KOPT-K1 (cell line): Measurements from ENCODE around the gene GSC.

Source experiments
- H3K27ac ChIP-seq: fragments of 200-600 bp; sonication (generic); 2 replicates; pipeline ENCODE4 v1.5.1; 2016; ENCODE audit warnings: antibody characterized with exemption, mild to moderate bottlenecking, low read depth, low read length; ENCODE audit not compliant: poor library complexity, severe bottlenecking
- H3K36me3 ChIP-seq: fragments of 200-600 bp; sonication (generic); 2 replicates; pipeline ENCODE4 v1.5.1; 2017; ENCODE audit warnings: antibody characterized with exemption, mild to moderate bottlenecking, low read length, moderate library complexity; ENCODE audit not compliant: insufficient read depth
- H3K9me3 ChIP-seq: fragments of 200-600 bp; sonication (generic); 2 replicates; pipeline ENCODE4 v1.5.1; 2017; ENCODE audit warnings: antibody characterized with exemption, low read length, mild to moderate bottlenecking; ENCODE audit not compliant: insufficient read depth, poor library complexity, severe bottlenecking

GSC gene

GRCh38 chr14:94775091-94775870 lies 5.4 kb upstream of the GSC start:
- Histone ChIP-seq H3K36me3 (no peaks in the 10 kb centered on the region), H3K9me3 (no peaks in the 10 kb centered on the region), H3K27ac (no peak overlapping the region)

- no peak overlapping the region for H3K27ac ChIP-seq
- no peaks in the 10 kb centered on the region for H3K36me3 ChIP-seq
- H3K9me3 ChIP-seq = no peaks in the 10 kb centered on the region
Observed at GRCh38 chr14:94774344-94775090, 4.6 kb upstream of the GSC start.

GRCh38 chr14:94773655-94774343 lies 3.9 kb upstream of the GSC start:
- Histone ChIP-seq H3K36me3 (no peaks in the 10 kb centered on the region), H3K9me3 (no peaks in the 10 kb centered on the region), H3K27ac (no peak overlapping the region)

GRCh38 chr14:94773061-94773648 lies 3.2 kb upstream of the GSC start:
- H3K27ac ChIP-seq = no peak overlapping the region

GRCh38 chr14:94772548-94772947 lies 2.6 kb upstream of the GSC start:
- Histone ChIP-seq H3K9me3 (no peaks in the 10 kb centered on the region), H3K27ac (no peak overlapping the region), H3K36me3 (peaks cover 4% of the 10 kb centered on the region; the same call in 1 of the 2 replicates)

More at GRCh38 chr14:94773061-94773648, 3.2 kb upstream of the GSC start:
- Histone ChIP-seq H3K36me3 (no peaks in the 10 kb centered on the region), H3K9me3 (no peaks in the 10 kb centered on the region)

GRCh38 chr14:94771906-94772490 lies 2.1 kb upstream of the GSC start:
- Histone ChIP-seq H3K27ac (no peak overlapping the region), H3K36me3 (peaks cover 7% of the 10 kb centered on the region; the same call in 1 of the 2 replicates), H3K9me3 (no peaks in the 10 kb centered on the region)

GRCh38 chr14:94771158-94771905 lies 1.4 kb upstream of the GSC start:
- Histone ChIP-seq H3K27ac (no peak overlapping the region), H3K9me3 (no peaks in the 10 kb centered on the region), H3K36me3 (peaks cover 7% of the 10 kb centered on the region; the same call in 1 of the 2 replicates)

- H3K9me3 ChIP-seq = no peaks in the 10 kb centered on the region
- H3K27ac ChIP-seq = peak overlapping the region; percentile 55
- H3K36me3 ChIP-seq = peaks cover 7% of the 10 kb centered on the region; the same call in 1 of the 2 replicates
Observed at GRCh38 chr14:94770815-94771157, 873 bp upstream of the GSC start.

- Histone ChIP-seq H3K36me3 (peaks cover 7% of the 10 kb centered on the region; the same call in 1 of the 2 replicates), H3K27ac (peak overlapping the region; percentile 55), H3K9me3 (no peaks in the 10 kb centered on the region)
Observed at GRCh38 chr14:94770251-94770749, 387 bp upstream of the GSC start.

GRCh38 chr14:94768521-94769390 lies 1.2 kb downstream of the GSC start:
- H3K9me3 ChIP-seq = no peaks in the 10 kb centered on the region
- peaks cover 7% of the 10 kb centered on the region; the same call in 1 of the 2 replicates for H3K36me3 ChIP-seq
- peak overlapping the region; percentile 55 for H3K27ac ChIP-seq

- no peaks in the 10 kb centered on the region for H3K9me3 ChIP-seq
- peaks cover 7% of the 10 kb centered on the region; the same call in 1 of the 2 replicates for H3K36me3 ChIP-seq
- peak overlapping the region; percentile 55 for H3K27ac ChIP-seq
Observed at GRCh38 chr14:94768141-94768520, 1.8 kb downstream of the GSC start.

- Histone ChIP-seq H3K27ac (no peak overlapping the region), H3K9me3 (no peaks in the 10 kb centered on the region), H3K36me3 (peaks cover 7% of the 10 kb centered on the region; the same call in 1 of the 2 replicates)
Observed at GRCh38 chr14:94767321-94767878, 2.5 kb downstream of the GSC start.

- Histone ChIP-seq H3K9me3 (no peaks in the 10 kb centered on the region), H3K27ac (no peak overlapping the region), H3K36me3 (peaks cover 7% of the 10 kb centered on the region; the same call in 1 of the 2 replicates)
Observed at GRCh38 chr14:94764573-94764972, 5.3 kb downstream of the GSC start.
